ENCODE measurements around the gene CTDP1. TPM values are rescaled to one million over a fixed set of nuclear protein-coding genes. Genes with fewer than 3 reads are reported as not detected.
"Not testable (repeated sequence)": the region's sequence is repeated elsewhere in the genome, so short reads cannot be mapped to it uniquely, and the experiment has no call there.

Gene CTDP1
- total RNA-seq, 1 donor from 2014 or later = 25.2 TPM

DNA sequence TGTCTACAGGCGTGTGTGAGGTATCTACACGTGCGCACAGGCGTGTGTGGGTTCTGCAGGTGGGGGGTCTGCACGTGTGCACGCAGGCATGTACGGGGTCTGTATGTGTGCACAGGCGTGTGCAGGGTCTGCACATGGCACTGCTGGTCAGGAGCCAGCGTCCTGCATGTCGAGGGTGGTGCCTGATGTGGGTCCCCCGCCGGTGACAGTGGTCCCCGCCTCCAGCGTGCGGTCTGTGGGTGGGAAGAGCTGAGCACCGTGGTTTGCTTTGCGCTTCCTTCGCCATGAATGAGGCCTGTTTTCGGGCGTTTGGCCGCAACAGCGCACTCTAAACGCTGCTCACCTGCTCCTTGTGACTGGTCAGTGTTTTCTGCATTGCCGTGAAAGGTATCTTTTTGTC is 57.2 kb downstream of the CTDP1 start:
- TF ChIP-seq, protein P1, sequence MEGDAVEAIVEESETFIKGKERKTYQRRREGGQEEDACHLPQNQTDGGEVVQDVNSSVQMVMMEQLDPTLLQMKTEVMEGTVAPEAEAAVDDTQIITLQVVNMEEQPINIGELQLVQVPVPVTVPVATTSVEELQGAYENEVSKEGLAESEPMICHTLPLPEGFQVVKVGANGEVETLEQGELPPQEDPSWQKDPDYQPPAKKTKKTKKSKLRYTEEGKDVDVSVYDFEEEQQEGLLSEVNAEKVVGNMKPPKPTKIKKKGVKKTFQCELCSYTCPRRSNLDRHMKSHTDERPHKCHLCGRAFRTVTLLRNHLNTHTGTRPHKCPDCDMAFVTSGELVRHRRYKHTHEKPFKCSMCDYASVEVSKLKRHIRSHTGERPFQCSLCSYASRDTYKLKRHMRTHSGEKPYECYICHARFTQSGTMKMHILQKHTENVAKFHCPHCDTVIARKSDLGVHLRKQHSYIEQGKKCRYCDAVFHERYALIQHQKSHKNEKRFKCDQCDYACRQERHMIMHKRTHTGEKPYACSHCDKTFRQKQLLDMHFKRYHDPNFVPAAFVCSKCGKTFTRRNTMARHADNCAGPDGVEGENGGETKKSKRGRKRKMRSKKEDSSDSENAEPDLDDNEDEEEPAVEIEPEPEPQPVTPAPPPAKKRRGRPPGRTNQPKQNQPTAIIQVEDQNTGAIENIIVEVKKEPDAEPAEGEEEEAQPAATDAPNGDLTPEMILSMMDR (IDR thresholded peaks at IDR 0.05) = no peak
- no peak overlapping the region for H3K27ac ChIP-seq
- H3K36me3 ChIP-seq = peaks cover 66% of the 10 kb centered on the region
- H3K4me3 ChIP-seq = no peak overlapping the region
- no peaks in the 10 kb centered on the region for H3K27me3 ChIP-seq (ENCODE audit: low read depth)
- DNase-seq (no peak), ATAC-seq (no peak)
- intact Hi-C loops (cut with DNase I) = no loop called here
- H3K4me1 ChIP-seq = no peaks in the 10 kb centered on the region
- no peaks in the 10 kb centered on the region for H3K9me3 ChIP-seq

DNA sequence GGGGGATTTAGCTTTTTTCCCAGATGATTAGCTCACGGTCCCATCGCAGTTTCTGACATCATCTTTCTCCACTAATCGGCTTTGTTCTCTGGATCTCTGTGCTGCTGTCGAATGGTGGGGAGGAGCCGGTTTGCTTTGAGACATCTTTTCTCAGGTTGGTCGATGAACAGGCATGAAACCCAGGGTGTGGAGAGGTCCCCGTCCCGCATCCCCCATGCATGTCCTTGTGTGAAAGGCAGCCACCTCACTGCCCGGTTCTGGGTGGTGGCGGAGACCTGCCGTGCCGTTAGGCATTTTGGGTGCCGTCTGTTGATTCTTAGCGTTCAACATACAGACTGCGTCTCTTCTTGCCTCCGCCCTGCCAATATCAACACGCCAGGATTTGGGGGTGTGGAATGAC is 57.8 kb downstream of the CTDP1 start:
- Histone ChIP-seq H3K36me3 (peaks cover 72% of the 10 kb centered on the region), H3K27me3 (ENCODE audit: low read depth) (no peaks in the 10 kb centered on the region), H3K4me3 (no peak overlapping the region), H3K27ac (no peak overlapping the region), H3K4me1 (no peaks in the 10 kb centered on the region), H3K9me3 (no peaks in the 10 kb centered on the region)
- no peak for ATAC-seq
- TF ChIP-seq, protein P1 (IDR thresholded peaks at IDR 0.05) = no peak
- intact Hi-C loops (cut with DNase I) = no loop called here
- no peak for DNase-seq

DNA sequence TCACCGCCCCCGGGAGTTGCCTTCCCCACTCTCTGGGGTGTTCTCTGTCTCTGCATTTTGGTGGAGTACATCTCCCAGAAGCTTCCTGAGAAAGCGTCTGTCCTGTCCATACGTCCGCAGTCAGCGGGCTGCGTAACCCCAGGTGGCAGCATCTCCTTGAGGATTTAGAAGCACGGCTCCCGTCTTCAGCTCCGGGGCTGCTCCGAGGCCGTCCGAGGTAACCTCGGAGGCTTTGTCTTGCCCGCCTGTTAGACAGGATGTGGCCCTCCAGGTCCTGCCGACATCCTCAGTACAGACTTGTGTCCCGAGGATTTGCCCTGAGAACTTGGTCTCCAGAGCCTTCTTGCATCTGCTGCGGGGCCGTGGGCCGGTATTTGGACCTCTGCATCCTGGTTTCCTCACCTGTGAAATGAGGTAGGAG is 58.4 kb downstream of the CTDP1 start:
- Histone ChIP-seq H3K9me3 (no peaks in the 10 kb centered on the region), H3K4me1 (no peaks in the 10 kb centered on the region), H3K27me3 (ENCODE audit: low read depth) (no peaks in the 10 kb centered on the region), H3K27ac (no peak overlapping the region), H3K4me3 (no peak overlapping the region), H3K36me3 (peaks cover 76% of the 10 kb centered on the region)
- intact Hi-C loops (cut with DNase I) = no loop called here
- TF ChIP-seq, protein P1 (IDR thresholded peaks at IDR 0.05) = no peak
- DNase-seq (no peak), ATAC-seq (no peak)

DNA sequence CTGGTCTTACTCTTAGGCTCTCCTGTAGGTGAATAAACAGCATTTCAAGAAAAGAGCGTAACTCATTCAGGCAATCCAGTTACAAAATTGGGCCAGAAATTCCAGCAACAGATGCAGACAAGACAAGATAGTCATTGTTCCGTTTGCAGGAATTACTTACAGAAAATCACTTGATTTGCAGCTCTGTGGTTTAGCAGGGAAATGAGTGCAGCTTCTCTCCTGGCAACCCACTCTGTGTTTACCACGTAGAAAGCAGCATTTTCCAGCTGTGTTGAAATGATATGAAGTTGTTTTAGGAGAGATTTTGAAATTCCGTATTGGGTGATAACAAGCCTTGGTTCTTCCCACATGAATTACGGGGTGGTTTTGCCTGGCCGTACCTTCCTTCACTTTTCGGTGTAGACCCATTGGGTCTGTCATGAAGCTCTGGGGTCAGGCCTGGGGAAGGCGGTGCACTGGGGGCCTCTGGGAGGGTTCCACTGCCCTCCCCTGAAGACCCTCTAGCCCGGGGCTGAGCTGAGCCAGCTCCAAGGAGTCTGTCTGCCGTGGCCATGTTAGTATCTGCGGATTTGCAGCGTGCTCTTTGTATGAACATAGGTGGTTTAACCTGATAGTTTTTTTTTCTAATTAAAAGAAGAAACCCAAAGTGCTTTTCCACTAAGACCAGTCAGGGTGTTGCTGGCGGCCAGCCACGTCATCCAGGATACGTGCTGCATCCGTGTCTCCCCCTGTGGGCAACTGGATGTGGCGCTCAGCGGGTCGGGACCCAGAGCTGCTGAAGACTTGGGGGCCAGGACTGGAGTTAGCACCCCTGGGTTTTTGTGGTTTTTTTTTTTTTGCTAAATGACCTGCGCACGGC is 59.2 kb downstream of the CTDP1 start:
- H3K27ac ChIP-seq = no peak overlapping the region
- no peak for DNase-seq
- H3K36me3 ChIP-seq = peaks cover 77% of the 10 kb centered on the region

DNA sequence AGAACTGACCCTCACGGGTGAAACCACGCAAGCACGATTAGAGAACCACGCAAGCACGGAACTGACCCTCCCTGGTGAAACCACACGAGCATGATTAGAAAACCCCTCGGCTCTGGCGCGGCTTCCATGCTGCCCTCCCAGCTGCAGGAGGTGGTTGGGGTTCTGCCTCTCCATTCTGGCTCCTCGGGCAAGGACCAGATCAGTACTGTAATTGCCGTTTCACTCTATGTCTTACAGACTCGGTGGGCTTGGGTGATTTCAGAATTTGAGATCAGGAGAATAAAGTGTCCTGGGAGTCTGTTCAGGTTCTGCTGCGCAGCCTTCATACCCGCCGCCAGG is 59.8 kb downstream of the CTDP1 start:
- DNase-seq = no peak
- Histone ChIP-seq H3K27me3 (ENCODE audit: low read depth) (no peaks in the 10 kb centered on the region), H3K4me3 (no peak overlapping the region), H3K36me3 (peaks cover 77% of the 10 kb centered on the region), H3K4me1 (no peaks in the 10 kb centered on the region), H3K27ac (no peak overlapping the region), H3K9me3 (no peaks in the 10 kb centered on the region)
- intact Hi-C loops (cut with DNase I) = no loop called here
- no peak for ATAC-seq
- TF ChIP-seq, protein P1 (IDR thresholded peaks at IDR 0.05) = no peak

More for the DNA sequence above, 59.2 kb downstream of the CTDP1 start:
- H3K9me3 ChIP-seq = no peaks in the 10 kb centered on the region
- no peaks in the 10 kb centered on the region for H3K27me3 ChIP-seq (ENCODE audit: low read depth)
- intact Hi-C loops (cut with DNase I) = no loop called here
- TF ChIP-seq, protein P1 (IDR thresholded peaks at IDR 0.05) = no peak
- H3K4me3 ChIP-seq = no peak overlapping the region
- no peak for ATAC-seq
- no peaks in the 10 kb centered on the region for H3K4me1 ChIP-seq

DNA sequence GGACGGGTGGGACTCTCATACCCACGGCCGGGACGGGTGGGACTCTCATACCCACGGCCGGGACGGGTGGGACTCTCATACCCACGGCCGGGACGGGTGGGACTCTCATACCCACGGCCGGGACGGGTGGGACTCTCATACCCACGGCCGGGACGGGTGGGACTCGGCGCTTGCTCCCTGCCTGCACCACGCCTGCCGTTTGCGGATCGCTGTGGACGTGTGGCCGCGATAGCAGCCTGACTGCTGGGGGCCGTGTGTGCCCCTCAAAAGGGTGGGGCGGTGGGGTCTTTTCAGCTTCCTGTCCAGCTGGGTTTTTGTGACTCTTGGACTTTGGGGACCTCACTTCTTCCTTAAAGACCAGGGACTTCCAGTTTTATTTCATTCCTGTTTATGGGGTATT is 60.4 kb downstream of the CTDP1 start:
- peaks cover 73% of the 10 kb centered on the region for H3K36me3 ChIP-seq
- H3K4me3 ChIP-seq; DNase-seq; H3K4me1 ChIP-seq; intact Hi-C loops (cut with DNase I); ATAC-seq; H3K27me3 ChIP-seq (ENCODE audit: low read depth); H3K27ac ChIP-seq; H3K9me3 ChIP-seq: not testable (repeated sequence)
